Adrenal gland (tissue), 12 donors: Measurements from ENCODE around the gene CPED1. TPM values are rescaled to one million over a fixed set of nuclear protein-coding genes. Genes with fewer than 3 reads are reported as not detected.
"Not testable (repeated sequence)": the region's sequence is repeated elsewhere in the genome, so short reads cannot be mapped to it uniquely, and the experiment has no call there.

Experiments
- DNase-seq, 7 donors: peaks; one replicate each; pipeline ENCODE4 v3.0.0-alpha.2; 2019 to 2020
- H3K27ac ChIP-seq, 5 donors: fragments of 200-600 bp; sonication (generic) in 4 of 5; 1 replicate in 3 of 5; 2 replicates in 2 of 5; pipeline versions ENCODE4 v1.5.1 to v1.8.0; 2016 to 2020; ENCODE audit warnings: mild to moderate bottlenecking in 1 of 5
- H3K27me3 ChIP-seq: fragments of 200-600 bp; 2 replicates; pipeline ENCODE4 v1.8.0; 2021
- H3K36me3 ChIP-seq, 2 donors: fragments of 200-600 bp; replicated peaks in 1 of 2; 1 replicate in 1 of 2; 2 replicates in 1 of 2; pipeline versions ENCODE4 v1.5.1 to v1.8.0; 2018 to 2022
- H3K4me1 ChIP-seq, 2 donors: fragments of 200-600 bp; replicated peaks in 1 of 2; 1 replicate in 1 of 2; 2 replicates in 1 of 2; pipeline versions ENCODE4 v1.5.1 to v1.8.0; 2018 to 2021
- H3K4me3 ChIP-seq, 4 donors: fragments of 200-600 bp; sonication (generic) in 3 of 4; one replicate each; pipeline ENCODE4 v1.5.1; 2016 to 2018
- H3K9me3 ChIP-seq, 3 donors: fragments of 200-600 bp; sonication (generic) in 1 of 3; replicated peaks in 1 of 3; 1 replicate in 2 of 3; 2 replicates in 1 of 3; pipeline versions ENCODE4 v1.5.1 to v1.8.0; 2016 to 2021
- CTCF ChIP-seq, 6 experiments: fragments of 450-650 bp in 4 of 6; fragments of 200-600 bp in 2 of 6; sonication (generic) in 1 of 6; IDR thresholded peaks; 1 replicate in 5 of 6; 2 replicates in 1 of 6; pipeline versions ENCODE4 v1.5.1 to v1.8.0; 2016 to 2021; ENCODE audit warnings: antibody characterized with exemption in 6 of 6, mild to moderate bottlenecking in 2 of 6, moderate library complexity in 1 of 6
- POLR2A ChIP-seq, 2 donors: fragments of 450-650 bp; IDR thresholded peaks; one replicate each; pipeline ENCODE4 v1.6.1; 2017; ENCODE audit warnings: antibody characterized with exemption in 2 of 2, mild to moderate bottlenecking in 2 of 2, moderate library complexity in 1 of 2
- WGBS, 4 donors: extraction: QIAGEN DNeasy Blood & Tissue Kit in 2 of 4; methylation state at CpG; one replicate each; pipeline versions ENCODE4 v1.1.5 to v1.1.7; 2013 to 2017; 5-methylcytosine and 5-hydroxymethylcytosine counted together
- intact Hi-C, 2 donors: fragments of 100-400 bp; cut with DNase I; formaldehyde crosslinking; loops; one replicate each; pipeline versions ENCODE4 v1.14.1 to v1.15.0; 2022 to 2023
- polyA plus RNA-seq, 3 donors: library from polyadenylated mRNA; stranded (reverse); fragments of 200-250 nt in 2 of 3; fragments of 350-450 nt in 1 of 3; fragmentation: Illumina TruSeq in 1 of 3; extraction: RNeasy Lipid Tissue Mini Kit (QIAGEN cat#74804) in 1 of 3; gene quantifications; one replicate each; pipeline ENCODE4 v1.2.3, GENCODE V29; 2013 to 2014
- total RNA-seq, 9 donors: library from RNA; depleted of rRNA in 4 of 9; stranded (reverse); fragments of >200 nt in 4 of 9; fragments of 120-200 nt in 1 of 9; fragmentation: NEBNext Ultra II Directional in 1 of 9; extraction: Animal tissue kit (Norgen Biotek cat#: 25700) in 1 of 9; gene quantifications; one replicate each; pipeline versions ENCODE4 v1.1.0 to v1.2.4, GENCODE V29; 2013 to 2023
- donor health status: healthy with polysubstance abuse.
- donor health status: Bipolar disorder and iron deficiency.
- donor health status: DM: yes; HTN: yes; CAD: no.
- donor health status: DM: no; HTN: no; CAD: no.
- donor health status: DM: no; HTN: no; CAD: no.
- donor health status: DM: yes; HTN: yes; CAD: no.

Gene CPED1
- total and polyA plus RNA-seq, 12 donors, result 5.2 to 72.2 (median 40.7) TPM

GRCh38 chr7:121237601-121238000, 249.1 kb downstream of the CPED1 start:
- no peak for DNase-seq
- 75 to 87% (median 84%) methylated on average over 3 of the region's 3 CpGs for WGBS, 4 donors
- H3K4me1 ChIP-seq, result peaks cover 0 to 4% of the 10 kb centered on the region in 2 donors
- H3K9me3 ChIP-seq, result no peaks in the 10 kb centered on the region
- no peaks in the 10 kb centered on the region for H3K27me3 ChIP-seq
- no peak overlapping the region for H3K27ac ChIP-seq
- no peak for TF ChIP-seq POLR2A (IDR thresholded peaks at IDR 0.05)
- TF ChIP-seq CTCF (IDR thresholded peaks at IDR 0.05), result no peak
- intact Hi-C loops, result no loop called here
- H3K36me3 ChIP-seq, result no peaks in the 10 kb centered on the region
- H3K4me3 ChIP-seq, result no peak overlapping the region

- DNase-seq, result peak in 1 of 7 donors; percentile 55
- 72 to 80% (median 79%) methylated on average over 7 of the region's 7 CpGs for WGBS, 4 donors
- H3K4me3 ChIP-seq, result no peak overlapping the region
- TF ChIP-seq POLR2A (IDR thresholded peaks at IDR 0.05) (no peak), CTCF (IDR thresholded peaks at IDR 0.05) (no peak)
- intact Hi-C loops, result loop anchor here in 1 of 2 donors (2.0 kb wide), 1 partner anchor 13 kb away; no protein-coding TSS in a partner anchor
- H3K27me3 ChIP-seq, result no peaks in the 10 kb centered on the region
- no peaks in the 10 kb centered on the region for H3K4me1 ChIP-seq
- H3K27ac ChIP-seq, result no peak overlapping the region
- no peaks in the 10 kb centered on the region for H3K36me3 ChIP-seq
- no peaks in the 10 kb centered on the region for H3K9me3 ChIP-seq
These were observed 255.8 kb downstream of the CPED1 start for GRCh38 chr7:121244120-121244870.

- H3K36me3 ChIP-seq, H3K4me1 ChIP-seq, H3K27me3 ChIP-seq, H3K4me3 ChIP-seq, H3K27ac ChIP-seq, DNase-seq, intact Hi-C loops, H3K9me3 ChIP-seq: not testable (repeated sequence)
- WGBS, 4 donors, result 90 to 100% (median 97%) methylated on average over 1 of the region's 1 CpG
These were observed 262.9 kb downstream of the CPED1 start for GRCh38 chr7:121251367-121251766.

GRCh38 chr7:121252523-121253235, 264.2 kb downstream of the CPED1 start:
- H3K27me3 ChIP-seq, H3K36me3 ChIP-seq, H3K4me1 ChIP-seq, H3K4me3 ChIP-seq, H3K27ac ChIP-seq, DNase-seq, intact Hi-C loops, H3K9me3 ChIP-seq: not testable (repeated sequence)
- 82 to 92% (median 89%) methylated on average over 2 to 5 of the region's 5 CpGs for WGBS, 4 donors

GRCh38 chr7:121259826-121260225, 271.3 kb downstream of the CPED1 start:
- Histone ChIP-seq H3K27me3 (no peaks in the 10 kb centered on the region), H3K36me3 (no peaks in the 10 kb centered on the region), H3K27ac (no peak overlapping the region), H3K4me1 (no peaks in the 10 kb centered on the region), H3K9me3 (no peaks in the 10 kb centered on the region), H3K4me3 (no peak overlapping the region)
- intact Hi-C loops, result no loop called here
- 74 to 86% (median 84%) methylated on average over 4 of the region's 4 CpGs for WGBS, 4 donors
- TF ChIP-seq POLR2A (IDR thresholded peaks at IDR 0.05) (no peak), CTCF (IDR thresholded peaks at IDR 0.05) (no peak)
- DNase-seq, result no peak
